GM18498 (cell line): ENCODE measurements around the gene BCL2A1.
"Not testable (repeated sequence)": the region's sequence is repeated elsewhere in the genome, so short reads cannot be mapped to it uniquely, and the experiment has no call there.

Experiments
- ATAC-seq: cut with Tn5 transposase; IDR thresholded peaks from one replicate; pipeline ENCODE4 v1.9.1; 2021; ENCODE audit warnings: mild to moderate bottlenecking, moderate library complexity; ENCODE audit not compliant: unreplicated experiment

BCL2A1 gene

GRCh38 chr15:79962178-79962577 lies 8.8 kb downstream of the BCL2A1 start:
- no peak for ATAC-seq

GRCh38 chr15:79960502-79961212 lies 10.3 kb downstream of the BCL2A1 start:
- ATAC-seq = no peak

GRCh38 chr15:79957741-79958140 lies 13.3 kb downstream of the BCL2A1 start:
- ATAC-seq = no peak

GRCh38 chr15:79956354-79956939 lies 14.5 kb downstream of the BCL2A1 start:
- ATAC-seq = no peak

- ATAC-seq = no peak
These were observed 16.3 kb downstream of the BCL2A1 start for GRCh38 chr15:79954661-79955060.

- no peak for ATAC-seq
These were observed 17.0 kb downstream of the BCL2A1 start for GRCh38 chr15:79953951-79954444.

- ATAC-seq = no peak
These were observed 18.7 kb downstream of the BCL2A1 start for GRCh38 chr15:79952329-79952728.

GRCh38 chr15:79950247-79950646 lies 20.7 kb downstream of the BCL2A1 start:
- ATAC-seq = no peak

GRCh38 chr15:79948761-79949160 lies 22.2 kb downstream of the BCL2A1 start:
- ATAC-seq = no peak

GRCh38 chr15:79948095-79948695 lies 22.8 kb downstream of the BCL2A1 start:
- ATAC-seq = no peak

GRCh38 chr15:79947009-79947408 lies 24.0 kb downstream of the BCL2A1 start:
- ATAC-seq = no peak

- ATAC-seq = no peak
These were observed 26.4 kb downstream of the BCL2A1 start for GRCh38 chr15:79944622-79945021.

- ATAC-seq = peak; percentile 77
These were observed 27.2 kb downstream of the BCL2A1 start for GRCh38 chr15:79943820-79944219.

- ATAC-seq = no peak
These were observed 28.1 kb downstream of the BCL2A1 start for GRCh38 chr15:79942741-79943481.

GRCh38 chr15:79939399-79939798 lies 31.6 kb downstream of the BCL2A1 start:
- no peak for ATAC-seq

- no peak for ATAC-seq
These were observed 32.9 kb downstream of the BCL2A1 start for GRCh38 chr15:79938143-79938542.

GRCh38 chr15:79935556-79936201 lies 35.3 kb downstream of the BCL2A1 start:
- not testable (repeated sequence) for ATAC-seq

- no peak for ATAC-seq
These were observed 37.8 kb downstream of the BCL2A1 start for GRCh38 chr15:79933231-79933630.

GRCh38 chr15:79932447-79932846 lies 38.5 kb downstream of the BCL2A1 start:
- ATAC-seq = no peak

GRCh38 chr15:79930516-79930915 lies 40.5 kb downstream of the BCL2A1 start:
- ATAC-seq = no peak

- no peak for ATAC-seq
These were observed 41.6 kb downstream of the BCL2A1 start for GRCh38 chr15:79929412-79929811.
